Islet of Langerhans (tissue), 1 donor: ENCODE data around the gene STING1.

Experiments used
- FAIRE-seq: peaks from one replicate; lab custom pipeline; 2011; peaks lifted over from hg19 to GRCh38; lab: Jason Lieb, UNC

STING1 gene

GRCh38 chr5:139439013-139439903, 43.3 kb downstream of the STING1 start, which contains the start of gene DNAJC18:
DNAJC18 (minus strand) TSS chr5:139439525; CDS start chr5:139439445, 80 bp downstream.
- FAIRE-seq: no peak

DNA sequence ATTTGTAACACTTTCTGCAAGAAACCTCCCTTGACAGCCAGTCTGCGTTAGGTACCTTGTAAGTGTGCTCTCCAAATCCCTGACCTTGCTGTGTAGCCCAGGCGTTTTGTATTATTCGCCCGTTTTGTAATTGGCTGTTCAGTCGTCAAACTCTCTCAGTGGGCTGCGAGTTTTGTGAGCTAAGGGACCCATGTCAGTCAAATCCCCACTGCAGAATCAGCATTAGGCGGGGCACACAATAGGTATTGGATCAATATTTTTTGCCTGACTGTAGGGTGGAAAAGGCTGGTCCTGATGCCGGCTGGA, 43.9 kb downstream of the STING1 start:
- FAIRE-seq: no peak

DNA sequence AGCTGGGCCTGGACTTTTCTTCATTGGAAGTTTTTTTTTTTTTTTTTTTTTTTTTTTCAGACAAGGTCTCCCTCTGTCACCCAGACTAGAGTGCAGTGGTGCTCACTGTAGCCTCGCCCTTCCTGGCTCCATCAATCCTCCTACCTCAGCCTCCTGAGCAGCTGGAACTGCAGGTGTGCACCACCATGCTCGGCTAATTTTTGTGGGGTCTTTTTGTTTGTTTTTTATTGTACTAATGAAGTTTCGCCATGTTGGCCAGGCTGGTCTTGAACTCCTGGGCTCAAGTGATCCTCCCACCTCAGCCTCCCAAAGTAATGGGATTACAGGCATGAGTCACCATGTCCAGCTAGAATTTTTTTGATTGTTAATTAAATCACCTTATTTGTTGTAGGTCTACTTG, 46.9 kb downstream of the STING1 start:
- FAIRE-seq: no peak

DNA sequence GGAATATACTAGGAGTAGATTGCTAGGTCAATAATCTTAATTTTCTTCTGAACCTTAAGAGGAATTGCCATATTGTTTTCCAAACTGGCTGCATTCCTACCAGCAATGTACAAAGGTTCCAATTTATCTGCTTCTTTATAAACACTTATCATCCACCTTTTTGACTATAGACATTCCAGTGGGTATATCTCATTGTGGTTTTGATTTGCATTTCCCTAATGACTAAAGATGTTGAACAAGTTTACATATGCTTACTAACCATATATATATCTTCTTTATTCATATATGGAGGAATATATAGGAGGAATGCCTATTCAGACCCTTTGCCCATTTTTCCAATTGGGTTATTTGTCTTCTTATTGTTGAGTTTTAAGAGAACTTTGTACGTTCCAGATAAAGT, 50.9 kb downstream of the STING1 start:
- FAIRE-seq: no peak

GRCh38 chr5:139430015-139430414, 52.5 kb downstream of the STING1 start:
- no peak for FAIRE-seq

- no peak for FAIRE-seq
These were observed 56.2 kb downstream of the STING1 start for GRCh38 chr5:139426203-139426885.
